GM21786 (cell line): ENCODE data around the gene RAB7B.
"Not testable (repeated sequence)": the region's sequence is repeated elsewhere in the genome, so short reads cannot be mapped to it uniquely, and the experiment has no call there.

ENCODE experiments used
- ATAC-seq: cut with Tn5 transposase; IDR thresholded peaks from one replicate; pipeline ENCODE4 v1.9.1; 2021; ENCODE audit not compliant: unreplicated experiment

The RAB7B gene

GRCh38 chr1:205998457-205999241 lies 4.5 kb downstream of the RAB7B start:
- no peak for ATAC-seq

GRCh38 chr1:205996641-205997040 lies 6.6 kb downstream of the RAB7B start:
- not testable (repeated sequence) for ATAC-seq

GRCh38 chr1:205994346-205994745 lies 8.8 kb downstream of the RAB7B start:
- ATAC-seq = no peak

GRCh38 chr1:205993068-205993467 lies 10.1 kb downstream of the RAB7B start:
- ATAC-seq = no peak

GRCh38 chr1:205992218-205992882 lies 10.8 kb downstream of the RAB7B start:
- ATAC-seq = no peak

- no peak for ATAC-seq
These were observed 12.0 kb downstream of the RAB7B start for GRCh38 chr1:205991237-205991636.

DNA sequence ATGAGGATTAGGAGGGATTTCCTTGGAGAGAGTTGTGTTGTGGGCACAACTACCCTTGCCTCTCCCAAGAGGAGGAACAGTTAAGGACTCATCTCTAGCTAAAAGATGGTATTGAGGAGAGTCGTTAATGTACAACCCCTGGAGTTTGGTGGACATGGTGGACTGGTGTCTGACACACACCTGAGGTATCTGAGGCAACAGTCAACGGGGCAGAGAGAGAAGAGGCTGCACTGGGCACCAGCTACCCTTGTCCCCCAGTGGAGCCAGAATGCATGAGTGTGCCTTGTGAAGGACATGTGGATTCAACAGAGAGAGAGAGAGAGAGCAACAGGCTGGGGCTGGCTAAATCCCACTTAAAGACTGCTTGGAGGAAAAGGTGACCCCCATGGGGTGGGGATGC lies 13.0 kb downstream of the RAB7B start:
- no peak for ATAC-seq

GRCh38 chr1:205989786-205990185 lies 13.4 kb downstream of the RAB7B start:
- no peak for ATAC-seq

DNA sequence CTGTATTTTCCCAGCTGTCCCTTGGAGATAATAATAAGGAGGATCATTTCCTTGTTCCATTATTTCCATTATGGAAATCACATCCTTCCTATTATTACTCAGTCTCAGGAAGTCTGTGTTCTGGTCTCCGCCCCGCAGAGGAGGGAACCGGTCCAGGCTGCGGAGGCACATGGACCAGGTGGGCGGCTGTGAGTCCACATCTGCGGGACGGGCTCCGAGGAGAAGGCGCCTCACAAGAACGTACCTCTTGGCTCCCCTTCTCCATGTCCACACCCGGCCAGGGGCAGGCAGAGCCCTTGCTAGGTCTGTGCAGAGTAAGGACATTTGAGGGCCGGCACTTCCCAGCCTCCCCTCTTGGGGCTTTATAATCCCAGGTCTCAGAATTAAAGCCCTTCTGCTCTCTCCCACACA lies 14.6 kb downstream of the RAB7B start:
- no peak for ATAC-seq

GRCh38 chr1:205986861-205987260 lies 16.3 kb downstream of the RAB7B start:
- ATAC-seq = no peak

GRCh38 chr1:205986292-205986691 lies 16.9 kb downstream of the RAB7B start:
- ATAC-seq = no peak

GRCh38 chr1:205985330-205986005 lies 17.7 kb downstream of the RAB7B start:
- no peak for ATAC-seq

DNA sequence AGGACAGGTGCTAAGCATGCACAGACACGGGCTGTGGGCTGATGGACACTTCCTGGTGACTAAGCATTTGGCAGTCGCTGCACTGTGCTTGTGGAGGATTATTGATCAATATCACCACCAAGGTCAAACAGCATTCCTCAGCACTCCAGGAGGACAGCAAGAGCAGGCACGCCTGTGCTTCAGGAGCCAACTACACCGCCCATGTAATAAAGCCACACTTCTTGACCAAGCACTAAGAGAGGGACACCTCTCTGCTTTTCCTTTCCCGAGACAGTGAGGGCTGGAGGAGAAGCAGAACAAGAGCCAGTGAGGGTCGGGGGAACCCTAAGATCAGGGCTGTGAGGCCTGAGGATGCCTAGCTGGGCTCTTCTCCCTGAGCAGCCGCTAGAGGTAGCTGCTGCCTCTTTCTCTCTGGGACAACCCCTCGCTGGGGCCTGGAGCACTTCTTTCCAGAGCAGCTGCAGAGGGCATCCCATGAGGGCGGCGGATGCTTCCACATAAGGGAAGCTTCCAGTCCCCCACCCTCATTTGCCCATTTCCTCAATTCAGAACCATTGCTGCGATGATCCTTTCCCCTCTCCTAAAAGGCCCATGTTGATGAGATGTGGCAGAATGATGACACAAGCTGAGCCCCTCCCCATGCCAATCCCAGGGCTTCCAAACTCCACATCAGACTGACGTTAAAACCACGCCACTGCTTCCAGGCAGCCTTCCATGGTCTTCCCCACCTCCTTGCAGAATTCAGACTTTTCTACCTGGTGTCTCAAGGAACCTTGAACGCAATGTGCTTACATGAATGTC lies 19.1 kb downstream of the RAB7B start:
- no peak for ATAC-seq

GRCh38 chr1:205981257-205981656 lies 21.9 kb downstream of the RAB7B start:
- no peak for ATAC-seq

- no peak for ATAC-seq
These were observed 22.8 kb downstream of the RAB7B start for GRCh38 chr1:205980237-205980870.

GRCh38 chr1:205979301-205979700 lies 23.9 kb downstream of the RAB7B start:
- no peak for ATAC-seq

DNA sequence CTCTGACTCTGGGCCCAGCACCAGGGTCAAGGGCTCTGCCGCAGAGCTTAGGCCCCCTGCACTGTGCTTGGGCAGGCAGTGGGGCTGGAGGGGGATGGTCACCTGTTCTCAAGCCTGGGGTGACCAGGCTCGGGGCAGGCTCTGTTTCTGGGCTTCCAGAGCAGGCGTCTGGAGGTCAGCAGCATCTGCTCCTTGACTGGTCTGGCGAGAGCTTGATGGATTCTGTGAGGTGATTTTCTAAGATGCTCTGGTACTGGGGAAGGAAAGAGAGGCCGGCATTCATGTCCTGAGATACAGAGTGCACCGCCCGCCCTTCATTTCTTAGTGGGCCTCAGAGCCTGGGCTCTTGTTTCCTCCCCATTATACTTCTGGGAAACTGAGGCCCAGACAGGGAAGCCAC lies 24.5 kb downstream of the RAB7B start:
- no peak for ATAC-seq

DNA sequence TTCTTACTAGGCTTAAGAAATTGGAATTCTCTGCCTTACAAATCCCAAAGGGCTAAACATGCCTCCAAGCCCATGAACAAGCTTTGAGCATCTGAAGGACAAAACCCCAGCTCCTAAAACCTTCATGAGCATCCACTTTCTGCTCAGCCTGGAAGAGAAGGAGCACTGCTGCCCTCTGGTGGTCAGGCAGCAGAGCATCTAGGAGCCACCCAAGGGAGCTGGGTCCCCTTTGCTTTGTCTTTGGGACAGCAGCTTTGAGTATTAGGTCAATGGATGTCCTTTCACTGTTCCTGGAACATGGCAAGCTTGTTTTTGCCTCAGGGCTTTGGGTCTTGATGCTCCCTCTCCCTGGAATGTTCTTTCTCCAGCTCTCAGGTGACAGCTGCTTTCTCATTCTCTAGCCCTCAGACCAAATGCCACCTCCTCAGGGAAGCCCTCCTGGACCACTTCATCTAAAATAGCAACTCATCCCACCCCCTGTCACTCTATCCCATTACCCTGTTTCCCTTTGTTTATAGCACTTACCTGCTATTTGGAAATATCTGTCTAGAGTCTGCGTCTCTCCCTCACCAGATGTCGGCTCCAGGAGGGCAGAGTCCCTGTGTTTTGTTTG lies 25.7 kb downstream of the RAB7B start:
- ATAC-seq = no peak

DNA sequence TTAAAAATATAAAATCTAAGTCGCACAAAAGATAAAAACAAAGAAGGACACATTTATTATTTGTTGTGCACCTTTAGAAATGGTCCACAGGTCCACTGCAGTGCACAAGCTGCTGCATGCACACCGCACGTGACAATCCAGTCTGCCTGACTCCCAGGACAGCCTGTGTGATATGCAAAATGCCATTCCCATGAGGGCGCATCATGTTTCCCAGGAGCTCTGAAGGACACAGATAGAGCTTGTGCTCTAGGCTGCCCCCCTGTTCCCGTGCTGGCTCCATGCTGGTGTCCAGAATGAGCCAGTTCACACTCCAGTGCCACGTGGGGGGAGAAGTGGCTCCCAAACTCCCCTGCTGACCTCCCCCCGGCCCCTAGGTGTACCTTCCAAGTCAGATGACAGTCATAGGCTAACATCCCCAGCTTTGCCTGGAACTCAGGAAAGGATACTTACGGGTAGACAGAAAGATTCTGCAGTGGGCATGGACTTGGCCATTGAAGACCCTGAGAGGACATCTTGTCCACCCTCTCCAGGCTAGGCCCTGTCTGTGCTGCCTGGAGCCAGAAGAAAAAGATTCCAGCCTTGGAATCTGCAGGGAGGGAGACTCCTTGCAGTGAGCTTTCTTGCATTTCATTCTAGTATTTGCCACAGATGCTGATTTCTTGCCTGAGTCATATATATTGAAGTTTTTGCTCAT lies 26.3 kb downstream of the RAB7B start:
- no peak for ATAC-seq

DNA sequence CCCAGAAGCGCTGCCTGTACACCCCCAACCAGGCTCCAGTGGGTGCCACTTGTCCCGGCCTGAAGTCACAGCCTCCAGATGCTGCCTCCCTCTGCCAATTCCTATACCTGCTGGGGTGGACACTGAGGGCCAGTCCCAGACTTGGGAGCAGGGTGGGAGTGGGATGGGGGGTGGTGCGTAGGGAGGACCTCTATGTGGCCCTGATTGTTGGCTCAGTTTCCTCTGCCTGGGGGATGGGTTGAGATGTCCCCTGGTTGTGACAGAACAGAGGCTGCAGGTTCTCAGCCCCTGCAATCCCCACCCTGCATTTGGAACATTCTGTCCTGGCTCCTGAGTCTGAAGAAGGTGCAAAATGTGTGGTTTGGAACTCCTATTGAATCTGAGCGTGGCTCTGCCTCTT lies 27.2 kb downstream of the RAB7B start:
- no peak for ATAC-seq
